Esophagus squamous epithelium (tissue), 5 donors: ENCODE measurements around the gene MCUR1. TPM values are rescaled to one million over a fixed set of nuclear protein-coding genes. Genes with fewer than 3 reads are reported as not detected.

Experiments used
- DNase-seq: peaks from one replicate; lab custom pipeline; 2025; lab: John Stamatoyannopoulos, UW
- H3K27ac ChIP-seq, 4 donors: fragments of 200-600 bp; sonication (generic); one replicate each; pipeline ENCODE4 v1.5.1; 2016 to 2019; ENCODE audit warnings: mild to moderate bottlenecking in 1 of 4
- H3K27me3 ChIP-seq, 4 donors: fragments of 200-600 bp; sonication (generic); 1 replicate in 3 of 4; 2 replicates in 1 of 4; pipeline versions ENCODE4 v1.5.1 to v1.6.0; 2017 to 2021; ENCODE audit warnings: antibody characterized with exemption in 1 of 4
- H3K36me3 ChIP-seq, 3 donors: fragments of 200-600 bp; sonication (generic); one replicate each; pipeline ENCODE4 v1.5.1; 2016 to 2019
- H3K4me1 ChIP-seq, 3 donors: fragments of 200-600 bp; sonication (generic); one replicate each; pipeline ENCODE4 v1.5.1; 2017 to 2019
- H3K4me3 ChIP-seq, 4 donors: fragments of 200-600 bp; sonication (generic); 1 replicate in 3 of 4; 2 replicates in 1 of 4; pipeline ENCODE4 v1.5.1; 2016 to 2019; ENCODE audit warnings: mild to moderate bottlenecking in 2 of 4, moderate library complexity in 1 of 4
- H3K9me3 ChIP-seq, 3 donors: fragments of 200-600 bp; sonication (generic); one replicate each; pipeline ENCODE4 v1.5.1; 2016 to 2019
- CTCF ChIP-seq, 6 experiments: fragments of 450-650 bp in 4 of 6; fragments of 200-600 bp in 2 of 6; sonication (generic) in 2 of 6; IDR thresholded peaks; one replicate each; pipeline ENCODE4 v1.5.1; 2016 to 2019; ENCODE audit warnings: antibody characterized with exemption in 6 of 6, mild to moderate bottlenecking in 4 of 6, moderate library complexity in 4 of 6
- POLR2A ChIP-seq, 4 donors: fragments of 450-650 bp; IDR thresholded peaks; one replicate each; pipeline ENCODE4 v1.6.1; 2017; ENCODE audit warnings: antibody characterized with exemption in 4 of 4, mild to moderate bottlenecking in 4 of 4, moderate library complexity in 3 of 4
- WGBS, 2 donors: methylation state at CpG; one replicate each; pipeline ENCODE4 v1.1.5; 2018; 5-methylcytosine and 5-hydroxymethylcytosine counted together
- intact Hi-C: fragments of 100-400 bp; cut with DNase I; formaldehyde crosslinking; loops from one replicate; pipeline ENCODE4 v1.15.0; 2022
- total RNA-seq, 4 donors: library from RNA; depleted of rRNA; stranded (reverse); fragments of >200 nt; gene quantifications; one replicate each; pipeline ENCODE4 v1.1.0, GENCODE V29; 2016
- donor health status: DM: yes; HTN: yes; CAD: no.

The MCUR1 gene
- total RNA-seq, 4 donors from 2014 or later: 11.4 to 14.3 (median 13.1) TPM

GRCh38 chr6:13807696-13808095 is 6.7 kb downstream of the MCUR1 start:
- H3K36me3 ChIP-seq: peaks cover 0 to 52% (median 0%) of the 10 kb centered on the region in 3 donors
- no peak overlapping the region for H3K27ac ChIP-seq
- no peak for TF ChIP-seq POLR2A (IDR thresholded peaks at IDR 0.05)
- no peaks in the 10 kb centered on the region for H3K27me3 ChIP-seq
- no peaks in the 10 kb centered on the region for H3K9me3 ChIP-seq
- DNase-seq: no peak
- intact Hi-C loops: no loop called here
- no peak overlapping the region for H3K4me3 ChIP-seq
- WGBS, 2 donors: 81 to 86% methylated on average over 4 of the region's 4 CpGs
- peaks cover 0 to 25% (median 7%) of the 10 kb centered on the region in 3 donors for H3K4me1 ChIP-seq

GRCh38 chr6:13803581-13803980 is 10.8 kb downstream of the MCUR1 start:
- Histone ChIP-seq H3K27me3 (no peaks in the 10 kb centered on the region), H3K27ac (no peak overlapping the region), H3K36me3 (peaks cover 0 to 89% (median 0%) of the 10 kb centered on the region in 3 donors), H3K4me3 (no peak overlapping the region), H3K9me3 (no peaks in the 10 kb centered on the region), H3K4me1 (no peaks in the 10 kb centered on the region)
- 84 to 92% methylated on average over 4 of the region's 4 CpGs for WGBS, 2 donors
- TF ChIP-seq POLR2A (IDR thresholded peaks at IDR 0.05) (no peak), CTCF (IDR thresholded peaks at IDR 0.05) (no peak)
- DNase-seq: no peak
- intact Hi-C loops: no loop called here

GRCh38 chr6:13800615-13801014 is 13.7 kb downstream of the MCUR1 start:
- Histone ChIP-seq H3K27me3 (no peaks in the 10 kb centered on the region), H3K4me1 (peaks cover 0 to 24% (median 0%) of the 10 kb centered on the region in 3 donors), H3K36me3 (peaks cover 0 to 80% (median 0%) of the 10 kb centered on the region in 3 donors), H3K27ac (no peak overlapping the region), H3K4me3 (no peak overlapping the region), H3K9me3 (no peaks in the 10 kb centered on the region)
- TF ChIP-seq CTCF (IDR thresholded peaks at IDR 0.05) (no peak), POLR2A (IDR thresholded peaks at IDR 0.05) (no peak)
- intact Hi-C loops: no loop called here
- 88 to 97% methylated on average over 3 of the region's 3 CpGs for WGBS, 2 donors
- DNase-seq: no peak

GRCh38 chr6:13796781-13797180 is 17.6 kb downstream of the MCUR1 start:
- 43 to 50% methylated on average over 1 of the region's 1 CpG for WGBS, 2 donors
- Histone ChIP-seq H3K9me3 (no peaks in the 10 kb centered on the region), H3K4me1 (peaks cover 0 to 44% (median 5%) of the 10 kb centered on the region in 3 donors), H3K36me3 (peaks cover 0 to 64% (median 9%) of the 10 kb centered on the region in 3 donors), H3K27ac (peak overlapping the region; percentile 74 to 89 (median 86)), H3K27me3 (no peaks in the 10 kb centered on the region), H3K4me3 (peak overlapping the region in 3 of 4 donors; percentile 3 to 14 (median 9))
- no peak for TF ChIP-seq POLR2A (IDR thresholded peaks at IDR 0.05)
- peak in 2 of 6 experiments; percentile 16 to 21 for TF ChIP-seq CTCF (IDR thresholded peaks at IDR 0.05)
- no peak for DNase-seq
- intact Hi-C loops: loop anchor here (10.0 kb wide), 1 partner anchor 248 kb away; no protein-coding TSS in a partner anchor

GRCh38 chr6:13795041-13795750 is 19.2 kb downstream of the MCUR1 start:
- Histone ChIP-seq H3K4me1 (peaks cover 0 to 44% (median 5%) of the 10 kb centered on the region in 3 donors), H3K36me3 (peaks cover 0 to 63% (median 16%) of the 10 kb centered on the region in 3 donors), H3K9me3 (no peaks in the 10 kb centered on the region), H3K27me3 (no peaks in the 10 kb centered on the region), H3K27ac (peak overlapping the region in 3 of 4 donors; percentile 41 to 83 (median 69)), H3K4me3 (no peak overlapping the region)
- no peak for DNase-seq
- no peak for TF ChIP-seq POLR2A (IDR thresholded peaks at IDR 0.05)
- TF ChIP-seq CTCF (IDR thresholded peaks at IDR 0.05): peak; percentile 83 to 97 (median 93)
- intact Hi-C loops: loop anchor here (10.0 kb wide), 1 partner anchor 250 kb away; no protein-coding TSS in a partner anchor
- 45% methylated on average over 8 of the region's 8 CpGs for WGBS, 2 donors
